ENCODE measurements around the gene CBL.
"Not testable (repeated sequence)": the region's sequence is repeated elsewhere in the genome, so short reads cannot be mapped to it uniquely, and the experiment has no call there.

The CBL gene

GRCh38 chr11:119205574-119206510, at the start of gene CBL:
CBL (plus strand) TSS chr11:119206339; CDS start chr11:119206418, 79 bp downstream.
- peak; percentile 59 for DNase-seq

DNA sequence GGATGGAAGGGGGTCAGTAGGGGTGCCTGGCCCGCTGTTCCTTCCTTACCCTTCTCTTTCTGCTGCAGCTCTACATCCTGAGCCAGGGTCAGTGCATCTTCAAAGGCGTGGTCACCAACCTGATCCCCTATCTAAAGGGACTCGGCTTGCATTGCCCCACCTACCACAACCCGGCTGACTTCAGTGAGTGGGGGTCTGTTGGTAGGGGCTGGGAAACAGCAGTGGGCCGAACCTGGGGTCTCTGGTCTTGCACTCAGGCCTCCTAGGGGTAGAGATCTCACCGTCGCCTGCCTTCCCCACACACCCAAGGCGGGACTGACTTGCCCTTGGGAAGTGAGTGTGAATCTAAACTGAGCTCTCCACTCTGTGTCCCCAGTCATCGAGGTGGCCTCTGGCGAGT, 49.6 kb upstream of the CBL start:
- DNase-seq, result no peak

DNA sequence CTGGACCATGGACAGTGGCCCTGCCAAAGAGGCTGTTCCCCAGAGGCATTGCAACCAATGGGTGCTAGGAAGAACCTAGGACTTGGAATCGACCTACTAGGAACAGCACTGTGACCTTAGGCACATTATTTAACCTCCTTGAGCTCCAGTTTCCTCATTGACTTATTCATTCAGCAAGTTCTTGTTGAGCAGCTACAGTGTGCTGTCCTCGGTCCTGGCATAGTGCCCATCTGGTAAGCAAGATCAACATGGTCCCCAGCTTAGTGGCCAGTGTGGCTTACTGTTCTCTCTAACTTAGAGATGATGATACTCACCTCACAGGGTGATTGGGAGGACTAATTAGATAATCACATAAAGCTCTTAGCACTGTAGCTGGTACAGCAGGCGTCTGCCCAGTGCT, 49.1 kb upstream of the CBL start:
- DNase-seq, result no peak

GRCh38 chr11:119158467-119158866, 47.7 kb upstream of the CBL start:
- DNase-seq, result no peak

DNA sequence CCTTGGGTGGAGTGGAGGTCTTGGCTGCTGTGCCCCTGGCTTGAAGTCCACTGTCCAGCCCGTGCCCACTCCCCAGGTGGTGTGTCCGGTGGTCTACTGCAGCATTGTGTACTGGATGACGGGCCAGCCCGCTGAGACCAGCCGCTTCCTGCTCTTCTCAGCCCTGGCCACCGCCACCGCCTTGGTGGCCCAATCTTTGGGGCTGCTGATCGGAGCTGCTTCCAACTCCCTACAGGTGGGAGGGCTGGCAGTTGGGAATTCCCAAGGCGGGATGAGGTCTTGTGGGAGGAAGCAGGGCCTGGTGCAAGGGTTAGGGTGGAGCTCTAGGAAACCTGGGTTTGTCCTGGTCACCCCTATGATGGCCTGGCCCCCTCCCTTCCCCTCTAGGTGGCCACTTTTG, 46.0 kb upstream of the CBL start:
- DNase-seq, result no peak

GRCh38 chr11:119161871-119162270, 44.3 kb upstream of the CBL start:
- no peak for DNase-seq

DNA sequence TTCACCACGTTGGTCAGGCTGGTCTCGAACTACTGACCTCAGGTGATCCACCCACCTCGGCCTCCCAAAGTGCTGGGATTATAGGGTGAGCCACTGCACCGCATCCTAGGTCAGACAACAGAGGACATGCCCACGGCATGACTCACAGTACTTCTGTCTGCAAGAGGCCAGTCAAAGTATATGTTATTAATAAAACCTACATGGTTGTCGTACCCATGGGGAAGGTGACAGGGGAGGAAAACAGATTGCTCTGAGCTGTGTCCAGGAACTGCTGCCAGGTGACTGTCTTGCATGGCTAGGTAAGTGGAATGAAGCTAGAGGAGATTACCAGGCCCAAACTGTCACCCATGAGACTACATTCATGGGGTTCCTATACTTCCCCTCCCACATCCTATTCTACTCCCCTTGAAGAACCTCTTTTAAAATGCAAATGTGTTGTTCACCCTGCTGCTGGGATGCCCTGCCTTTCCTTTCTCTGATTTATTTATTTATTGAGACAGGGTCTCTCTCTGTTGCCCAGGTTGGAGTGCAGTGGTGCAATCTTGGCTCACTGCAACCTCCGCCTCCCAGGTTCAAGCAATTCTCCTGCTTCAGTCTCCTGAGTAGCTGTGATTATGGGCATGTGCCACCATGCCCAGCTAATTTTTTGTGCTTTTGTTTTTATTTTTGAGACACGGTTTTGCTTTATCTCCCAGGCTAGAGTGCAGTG, 39.6 kb upstream of the CBL start:
- no peak for DNase-seq

GRCh38 chr11:119167077-119167458, 39.1 kb upstream of the CBL start:
- DNase-seq, result not testable (repeated sequence)

DNA sequence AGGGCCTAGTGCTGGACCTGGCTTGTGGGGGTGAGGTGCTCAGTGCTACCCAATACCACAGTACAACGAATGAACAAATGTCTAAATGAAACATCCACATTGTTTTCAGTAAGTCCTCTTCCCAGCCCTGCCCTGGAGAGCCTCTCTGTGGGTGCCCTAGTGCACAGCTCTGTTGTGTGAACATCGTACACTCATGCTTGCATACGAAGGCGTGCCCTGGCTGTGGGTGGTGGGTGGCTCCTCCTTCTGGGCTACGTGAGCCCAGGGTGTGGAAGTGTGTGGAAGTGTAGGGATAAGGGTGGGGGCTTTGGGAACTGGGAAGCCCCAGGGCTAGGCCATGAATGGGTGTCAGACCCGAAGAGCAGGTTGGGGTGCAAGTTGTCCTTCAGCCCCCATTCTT, 38.2 kb upstream of the CBL start:
- no peak for DNase-seq

GRCh38 chr11:119168471-119169281, 37.5 kb upstream of the CBL start, which contains the start of gene NLRX1:
NLRX1 (plus strand) TSS chr11:119168725; CDS start chr11:119171404, 2,679 bp downstream.
- DNase-seq, result peak; percentile 11

DNA sequence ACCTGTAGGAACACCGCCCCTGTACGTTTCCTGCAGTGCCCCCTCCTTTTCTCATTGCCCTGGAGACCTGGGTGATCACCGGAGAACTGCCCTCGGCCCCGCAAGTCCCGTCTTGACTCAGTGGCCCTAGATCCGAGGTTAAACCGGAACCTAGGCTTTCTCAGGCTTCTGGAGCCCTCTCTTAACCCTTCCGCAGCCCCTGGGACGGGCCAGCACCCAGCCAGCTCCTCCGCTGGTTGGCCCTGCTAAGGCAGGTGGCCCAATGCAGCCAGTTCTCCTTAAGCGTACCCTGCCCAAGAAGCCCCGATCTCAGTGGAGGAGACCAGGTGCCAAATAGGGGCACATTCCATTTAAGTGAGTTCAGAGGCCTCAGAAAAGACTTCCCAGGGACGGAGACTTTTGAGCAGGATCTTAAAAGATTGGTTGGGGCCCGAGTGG, 36.8 kb upstream of the CBL start:
- no peak for DNase-seq

DNA sequence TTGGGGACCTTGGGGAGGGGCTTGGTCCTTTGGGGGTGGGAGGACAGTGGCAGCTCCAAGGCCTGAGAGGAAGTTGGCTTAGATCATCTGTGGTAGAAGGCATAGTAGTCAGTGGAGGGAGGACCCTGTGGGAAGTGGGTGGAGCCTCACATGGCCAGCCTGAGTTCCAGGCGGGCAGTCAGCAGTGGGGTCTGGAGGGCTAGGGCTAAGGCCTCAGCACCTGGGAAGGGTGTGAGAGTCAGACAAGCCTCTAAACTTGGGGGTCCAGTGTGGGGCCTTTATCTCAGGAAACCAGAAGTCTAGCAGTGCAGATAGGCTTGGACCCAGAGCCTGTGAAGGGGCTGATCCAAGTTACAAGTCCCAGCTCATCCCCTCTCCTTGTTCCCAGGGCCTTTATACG, 33.6 kb upstream of the CBL start:
- DNase-seq, result no peak

DNA sequence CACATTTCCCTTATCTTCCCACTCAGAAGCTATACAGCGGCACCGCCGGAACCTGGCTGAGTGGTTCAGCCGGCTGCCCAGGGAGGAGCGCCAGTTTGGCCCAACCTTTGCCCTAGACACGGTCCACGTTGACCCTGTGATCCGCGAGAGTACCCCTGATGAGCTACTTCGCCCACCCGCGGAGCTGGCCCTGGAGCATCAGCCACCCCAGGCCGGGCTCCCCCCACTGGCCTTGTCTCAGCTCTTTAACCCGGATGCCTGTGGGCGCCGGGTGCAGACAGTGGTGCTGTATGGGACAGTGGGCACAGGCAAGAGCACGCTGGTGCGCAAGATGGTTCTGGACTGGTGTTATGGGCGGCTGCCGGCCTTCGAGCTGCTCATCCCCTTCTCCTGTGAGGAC, 32.7 kb upstream of the CBL start:
- no peak for DNase-seq

DNA sequence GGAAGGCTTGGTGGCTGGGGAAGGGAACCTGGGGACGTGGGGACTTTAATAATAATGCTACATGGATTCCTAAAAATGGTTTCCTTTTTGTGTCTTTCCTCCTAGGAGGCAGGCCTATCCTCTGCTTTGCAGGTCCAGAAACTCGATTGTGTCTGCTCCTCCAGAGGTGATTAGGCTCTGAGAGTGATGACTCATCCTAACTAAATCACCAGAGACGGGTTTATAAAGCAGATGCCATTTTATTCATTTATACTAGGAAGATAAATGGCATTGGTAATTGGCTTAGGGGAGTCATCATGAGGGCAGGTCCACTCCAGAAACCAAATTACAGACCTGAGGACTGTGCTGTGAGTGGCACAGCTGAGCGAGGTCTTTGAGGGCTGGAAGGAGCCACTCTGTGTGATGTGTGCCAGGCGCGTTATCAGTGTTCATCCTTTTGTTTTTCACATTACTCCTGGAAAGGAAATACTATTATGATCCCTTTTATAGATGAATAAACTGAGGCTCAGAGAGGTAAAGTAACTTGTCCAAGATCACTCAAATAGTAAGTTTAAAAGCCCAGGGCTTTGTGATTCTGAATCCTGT, 30.6 kb upstream of the CBL start:
- DNase-seq, result no peak

DNA sequence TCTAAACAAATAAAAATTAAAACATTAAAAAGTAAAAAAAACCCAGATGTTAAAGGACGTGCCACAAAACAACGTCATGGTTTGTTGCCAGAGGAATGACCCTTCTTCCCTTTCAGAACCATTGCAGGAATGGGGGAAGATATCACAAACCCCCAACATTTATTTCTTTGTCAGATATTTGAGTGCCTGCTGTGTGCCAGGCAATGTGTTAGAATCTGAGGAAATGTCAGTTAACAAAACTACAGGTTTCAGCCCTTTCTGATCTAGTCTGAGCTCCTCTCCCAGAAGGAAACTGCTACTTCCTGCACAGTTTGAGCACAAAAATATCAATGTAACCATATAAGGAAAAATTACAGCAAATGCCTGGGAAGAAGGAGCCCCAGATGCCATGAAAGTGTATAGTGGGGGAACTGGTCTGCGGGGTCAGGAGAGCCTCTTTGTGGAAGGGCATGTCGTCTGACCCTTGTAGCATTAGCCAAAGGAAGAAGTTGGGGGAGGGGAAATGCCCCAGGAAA, 27.9 kb upstream of the CBL start:
- no peak for DNase-seq

GRCh38 chr11:119179342-119179741, 26.8 kb upstream of the CBL start:
- DNase-seq, result no peak

- peak; percentile 55 for DNase-seq
These were observed 26.2 kb upstream of the CBL start for GRCh38 chr11:119179983-119180382.

DNA sequence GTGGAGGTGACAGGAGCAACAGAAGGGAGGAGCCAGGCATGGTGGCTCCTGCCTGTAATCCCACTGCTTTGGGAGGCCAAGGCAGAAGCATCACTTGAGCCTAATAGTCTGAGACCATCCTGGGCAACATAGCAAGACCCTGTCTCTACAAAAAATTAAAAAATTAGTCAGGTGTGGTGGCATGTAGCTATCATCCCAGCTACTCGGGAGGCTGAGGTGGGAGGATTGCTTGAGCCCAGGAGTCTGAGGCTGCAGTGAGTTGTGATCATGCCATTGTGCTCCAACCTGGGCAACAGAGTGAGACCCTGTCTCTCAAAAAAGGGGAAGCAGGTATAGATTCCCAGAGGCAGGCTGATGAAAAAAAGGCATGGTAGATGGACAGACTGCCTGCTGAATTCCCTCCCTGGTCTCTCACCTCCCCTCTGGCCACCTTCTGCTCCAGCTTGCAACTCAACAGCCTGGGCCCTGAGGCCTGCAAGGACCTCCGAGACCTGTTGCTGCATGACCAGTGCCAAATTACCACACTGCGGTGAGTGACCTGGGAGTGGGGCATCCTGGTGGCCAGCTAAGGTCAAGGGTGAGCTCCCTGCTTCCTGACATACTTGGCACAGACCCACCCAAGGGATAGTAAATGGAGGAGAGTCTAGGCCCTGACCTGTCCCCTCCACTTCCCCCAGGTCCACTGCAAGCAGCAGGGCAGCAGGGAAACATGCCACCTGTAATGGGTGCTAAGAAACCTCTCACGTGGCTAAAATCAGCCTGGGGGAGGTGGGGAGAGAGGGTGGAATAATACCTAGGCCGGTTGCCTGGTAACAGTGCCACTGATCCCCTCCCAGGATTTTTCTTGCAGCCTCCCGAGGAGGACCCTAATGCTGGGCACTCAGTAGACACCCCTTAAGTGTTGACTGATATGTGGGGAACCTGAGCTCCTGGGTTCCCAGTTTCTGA, 25.1 kb upstream of the CBL start:
- no peak for DNase-seq

GRCh38 chr11:119181677-119182412, 24.3 kb upstream of the CBL start:
- DNase-seq, result no peak

DNA sequence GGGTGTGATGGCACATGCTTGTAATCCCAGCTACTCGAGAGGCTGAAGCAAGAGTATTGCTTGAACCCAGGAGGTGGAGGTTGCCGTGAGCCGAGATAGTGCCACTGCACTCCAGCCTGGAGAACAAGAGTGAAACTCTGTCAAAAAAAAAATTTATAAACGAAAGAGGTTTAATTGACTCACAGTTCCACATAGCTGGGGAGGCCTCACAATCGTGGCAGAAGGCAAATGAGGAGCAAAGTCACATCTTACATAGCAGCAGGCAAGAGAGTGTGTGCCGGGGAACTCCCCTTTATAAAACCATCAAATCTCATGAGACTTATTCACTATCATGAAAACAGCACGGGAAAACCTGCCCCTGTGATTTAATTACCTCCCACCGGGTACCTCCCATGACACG, 21.7 kb upstream of the CBL start:
- DNase-seq, result not testable (repeated sequence)
